ENCODE measurements around the gene EID3. TPM values are rescaled to one million over a fixed set of nuclear protein-coding genes. Genes with fewer than 3 reads are reported as not detected.

The EID3 gene
- total and polyA plus RNA-seq, 10 of the 15 experiments (the other 5 are each of a cell fraction or from before 2014, with no cell fraction given), result 0.92 to 7.0 (median 4.3) TPM

GRCh38 chr12:104288635-104289274, 14.8 kb upstream of the EID3 start (continued):
- TF ChIP-seq NKRF (conservative IDR thresholded peaks at IDR 0.05) (peak; percentile 78), ZBTB11 (CRISPR knock-in tag; IDR thresholded peaks at IDR 0.05) (no peak), E2F8 (IDR thresholded peaks at IDR 0.05; ENCODE audit: low read depth, partially characterized antibody) (peak; percentile 60), IRF5 (IDR thresholded peaks at IDR 0.05; ENCODE audit: borderline replicate concordance) (no peak), HDAC6 (IDR thresholded peaks at IDR 0.05; ENCODE audit: unreplicated experiment) (no peak), SP1 (IDR thresholded peaks at IDR 0.05; ENCODE audit: low read depth, low read length) (peak; percentile 35), NFIC (IDR thresholded peaks at IDR 0.05; ENCODE audit: low read depth, low read length) (no peak), BCLAF1 (IDR thresholded peaks at IDR 0.05) (no peak), BCL3 (IDR thresholded peaks at IDR 0.05; ENCODE audit: borderline replicate concordance, insufficient read depth, low read depth, low read length, poor library complexity, severe bottlenecking) (no peak), RBBP5 (conservative IDR thresholded peaks at IDR 0.05) (no peak; the same call in 1 of the 2 replicates), MAX (IDR thresholded peaks at IDR 0.05; ENCODE audit: low read depth, low read length) (peak; percentile 96), CHD1 (IDR thresholded peaks at IDR 0.05; ENCODE audit: low read depth, low read length) (peak; percentile 62; the same call in 1 of the 2 replicates), NFYB (IDR thresholded peaks at IDR 0.05; ENCODE audit: insufficient read depth, low read depth, low read length) (no peak), HDGF (IDR thresholded peaks at IDR 0.05) (no peak)

Measured in GM12878 (cell line).